Small intestine (tissue), 7 donors: ENCODE results near the gene ERC1. TPM values are rescaled to one million over a fixed set of nuclear protein-coding genes. Genes with fewer than 3 reads are reported as not detected.

Source experiments
- DNase-seq, 2 donors: peaks; one replicate each; pipeline versions ENCODE4 v3.0.0 to v3.0.0-alpha.2; 2013
- FAIRE-seq: peaks from 2 replicates; lab custom pipeline; 2012; peaks lifted over from hg19 to GRCh38; lab: Jason Lieb, UNC
- H3K27ac ChIP-seq, 3 donors: one replicate each; pipeline ENCODE4 v1.5.1; 2013; ENCODE audit warnings: low read length in 2 of 3, mild to moderate bottlenecking in 2 of 3, control low read depth in 1 of 3, inconsistent platforms in 1 of 3, low read depth in 1 of 3, moderate library complexity in 1 of 3
- H3K27me3 ChIP-seq, 3 donors: one replicate each; pipeline ENCODE4 v1.6.1; 2013; ENCODE audit warnings: low read length in 3 of 3, inconsistent platforms in 1 of 3; ENCODE audit not compliant: control insufficient read depth in 3 of 3, insufficient read depth in 3 of 3
- H3K36me3 ChIP-seq, 3 donors: one replicate each; pipeline ENCODE4 v1.6.1; 2013; ENCODE audit warnings: low read length in 3 of 3, inconsistent platforms in 1 of 3, low read depth in 1 of 3, mild to moderate bottlenecking in 1 of 3, moderate library complexity in 1 of 3; ENCODE audit not compliant: control insufficient read depth in 3 of 3, insufficient read depth in 2 of 3
- H3K4me1 ChIP-seq, 3 donors: one replicate each; pipeline ENCODE4 v1.6.1; 2013; ENCODE audit warnings: low read length in 2 of 3, inconsistent platforms in 1 of 3, low read depth in 1 of 3, mild to moderate bottlenecking in 1 of 3, moderate library complexity in 1 of 3; ENCODE audit not compliant: control insufficient read depth in 3 of 3, insufficient read depth in 2 of 3
- H3K4me3 ChIP-seq, 3 donors: one replicate each; pipeline ENCODE4 v1.5.1; 2013; ENCODE audit warnings: low read length in 3 of 3, control low read depth in 1 of 3, inconsistent platforms in 1 of 3, low read depth in 1 of 3, mild to moderate bottlenecking in 1 of 3, moderate library complexity in 1 of 3
- H3K9me3 ChIP-seq, 2 donors: one replicate each; pipeline ENCODE4 v1.6.1; 2013; ENCODE audit warnings: low read depth in 1 of 2, low read length in 1 of 2; ENCODE audit not compliant: control insufficient read depth in 2 of 2, insufficient read depth in 1 of 2
- WGBS, 3 donors: extraction: QIAGEN DNeasy Blood & Tissue Kit; methylation state at CpG; one replicate each; pipeline ENCODE4 v1.1.7; 2013; 5-methylcytosine and 5-hydroxymethylcytosine counted together
- polyA plus RNA-seq, 4 donors: library from polyadenylated mRNA; stranded (reverse) in 3 of 4; unstranded in 1 of 4; fragments of 200-250 nt in 3 of 4; fragments of 120-200 nt in 1 of 4; gene quantifications; one replicate each; pipeline versions ENCODE4 v1.2.1 to v1.2.3, GENCODE V29; 2013
- donor health status: healthy with polysubstance abuse.
- donor health status: control.
- donor health status: control.
- donor health status: Bipolar disorder and iron deficiency.
- donor health status: healthy.

ERC1 gene
- polyA plus RNA-seq, 4 donors = 1.8 to 16.7 (median 6.1) TPM

GRCh38 chr12:1504895-1505311, 513.9 kb downstream of the ERC1 start:
- Histone ChIP-seq H3K27ac (no peak overlapping the region), H3K9me3 (no peaks in the 10 kb centered on the region), H3K4me3 (no peak overlapping the region), H3K36me3 (peaks cover 0 to 4% (median 0%) of the 10 kb centered on the region in 3 donors), H3K4me1 (no peaks in the 10 kb centered on the region), H3K27me3 (peaks cover 0 to 2% (median 0%) of the 10 kb centered on the region in 3 donors)
- 66 to 68% (median 67%) methylated on average over 14 of the region's 14 CpGs for WGBS, 3 donors
- DNase-seq (no peak), FAIRE-seq (no peak)

- H3K4me1 ChIP-seq = no peaks in the 10 kb centered on the region
- no peak for DNase-seq
- H3K36me3 ChIP-seq = peaks cover 0 to under 1% (median 0%) of the 10 kb centered on the region in 3 donors
- no peak for FAIRE-seq
- no peak overlapping the region for H3K27ac ChIP-seq
- H3K9me3 ChIP-seq = no peaks in the 10 kb centered on the region
- 89 to 93% (median 91%) methylated on average over 10 of the region's 10 CpGs for whole genome bisulfite sequencing, 3 donors
- peaks cover 0 to 2% (median 0%) of the 10 kb centered on the region in 3 donors for H3K27me3 ChIP-seq
- H3K4me3 ChIP-seq = no peak overlapping the region
These were observed 514.6 kb downstream of the ERC1 start for GRCh38 chr12:1505576-1505975.

GRCh38 chr12:1507308-1507707, 516.3 kb downstream of the ERC1 start:
- Histone ChIP-seq H3K27ac (no peak overlapping the region), H3K4me3 (no peak overlapping the region), H3K27me3 (peaks cover 0 to 2% (median 0%) of the 10 kb centered on the region in 3 donors), H3K36me3 (no peaks in the 10 kb centered on the region), H3K9me3 (no peaks in the 10 kb centered on the region), H3K4me1 (no peaks in the 10 kb centered on the region)
- 61 to 86% (median 66%) methylated on average over 7 of the region's 7 CpGs for WGBS, 3 donors
- FAIRE-seq = no peak
- no peak for DNase-seq

GRCh38 chr12:1509413-1510052, 518.5 kb downstream of the ERC1 start:
- Histone ChIP-seq H3K36me3 (no peaks in the 10 kb centered on the region), H3K4me3 (no peak overlapping the region), H3K4me1 (no peaks in the 10 kb centered on the region), H3K9me3 (no peaks in the 10 kb centered on the region), H3K27me3 (no peaks in the 10 kb centered on the region), H3K27ac (no peak overlapping the region)
- 79 to 86% (median 83%) methylated on average over 14 of the region's 14 CpGs for WGBS, 3 donors
- FAIRE-seq (no peak), DNase-seq (no peak)

- WGBS, 3 donors = 77 to 81% (median 78%) methylated on average over 10 of the region's 10 CpGs
- no peak for FAIRE-seq
- Histone ChIP-seq H3K4me1 (no peaks in the 10 kb centered on the region), H3K9me3 (no peaks in the 10 kb centered on the region), H3K27me3 (no peaks in the 10 kb centered on the region), H3K27ac (no peak overlapping the region), H3K4me3 (no peak overlapping the region), H3K36me3 (no peaks in the 10 kb centered on the region)
- no peak for DNase-seq
These were observed 519.2 kb downstream of the ERC1 start for GRCh38 chr12:1510056-1510812.

GRCh38 chr12:1515010-1515409, 524.0 kb downstream of the ERC1 start:
- WGBS, 3 donors = 98 to 100% (median 100%) methylated on average over 1 of the region's 1 CpG
- Histone ChIP-seq H3K36me3 (no peaks in the 10 kb centered on the region), H3K27me3 (peaks cover 0 to 3% (median 2%) of the 10 kb centered on the region in 3 donors), H3K9me3 (no peaks in the 10 kb centered on the region), H3K27ac (no peak overlapping the region), H3K4me3 (no peak overlapping the region), H3K4me1 (peaks cover 0 to 9% (median 0%) of the 10 kb centered on the region in 3 donors)
- DNase-seq = no peak
- FAIRE-seq = no peak

- peaks cover 0 to 9% (median 0%) of the 10 kb centered on the region in 3 donors for H3K4me1 ChIP-seq
- WGBS, 3 donors = 93 to 97% (median 97%) methylated on average over 1 of the region's 1 CpG
- H3K4me3 ChIP-seq = no peak overlapping the region
- DNase-seq (no peak), FAIRE-seq (no peak)
- no peaks in the 10 kb centered on the region for H3K36me3 ChIP-seq
- no peak overlapping the region for H3K27ac ChIP-seq
- no peaks in the 10 kb centered on the region for H3K9me3 ChIP-seq
- H3K27me3 ChIP-seq = peaks cover 0 to 3% (median 2%) of the 10 kb centered on the region in 3 donors
These were observed 524.4 kb downstream of the ERC1 start for GRCh38 chr12:1515428-1515827.

GRCh38 chr12:1517007-1517406, 526.0 kb downstream of the ERC1 start:
- no peak for DNase-seq
- no peak for FAIRE-seq
- H3K36me3 ChIP-seq = no peaks in the 10 kb centered on the region
- H3K9me3 ChIP-seq = no peaks in the 10 kb centered on the region
- H3K27me3 ChIP-seq = peaks cover 0 to 3% (median 2%) of the 10 kb centered on the region in 3 donors
- WGBS, 3 donors = 22 to 29% (median 27%) methylated on average over 2 of the region's 2 CpGs
- no peak overlapping the region for H3K4me3 ChIP-seq
- peaks cover 0 to 9% (median 0%) of the 10 kb centered on the region in 3 donors for H3K4me1 ChIP-seq
- no peak overlapping the region for H3K27ac ChIP-seq
